H1 (cell line): ENCODE data around the gene IL12B. TPM values are rescaled to one million over a fixed set of nuclear protein-coding genes. Genes with fewer than 3 reads are reported as not detected.

Source experiments
- POU5F1 ChIP-seq: IDR thresholded peaks from 2 replicates; pipeline ENCODE4 v1.6.1; 2011; ENCODE audit warnings: low read depth, mild to moderate bottlenecking, low read length, moderate library complexity
- polyA plus RNA-seq, 7 experiments: library from polyadenylated mRNA; depleted of rRNA in 3 of 7; stranded (reverse) in 5 of 7; unstranded in 2 of 7; fragments of >200 nt in 5 of 7; fragments of 200-250 nt in 2 of 7; gene quantifications; 1 replicate in 5 of 7; 2 replicates in 1 of 7; 4 replicates in 1 of 7; pipeline versions ENCODE4 v1.2.1 to v1.2.3, GENCODE V29; 2011 to 2013; ENCODE audit warnings: missing spikeins in 2 of 7, mixed read lengths in 2 of 7
- total RNA-seq: library from RNA; stranded (reverse); fragmentation: NEBNext Ultra II Directional; extraction: Animal tissue kit (Norgen Biotek cat#: 25700); gene quantifications from 2 replicates; pipeline ENCODE4 v1.2.1, GENCODE V29; 2021
- TF ChIP-seq, protein P1 (sequence below), 3 experiments: IDR thresholded peaks; 1 replicate in 2 of 3; 2 replicates in 1 of 3; pipeline versions ENCODE4 v1.5.1 to v1.6.1; 2011; ENCODE audit warnings: low read length in 3 of 3, mild to moderate bottlenecking in 3 of 3, inconsistent platforms in 2 of 3, low read depth in 1 of 3, moderate library complexity in 1 of 3; ENCODE audit not compliant: insufficient read depth in 1 of 3; ENCODE audit errors: control extremely low read depth in 1 of 3
- TF ChIP-seq, protein P2 (sequence below): fragments of 300-600 bp; sonication (generic); IDR thresholded peaks from 2 replicates; pipeline ENCODE4 v1.7.1; 2012; ENCODE audit warnings: low read length, moderate library complexity, mild to moderate bottlenecking, inconsistent platforms; ENCODE audit not compliant: insufficient replicate concordance

IL12B gene
- total and polyA plus RNA-seq, 2 of the 8 experiments (the other 6 are each of a cell fraction or from before 2014, with no cell fraction given): not detected

DNA sequence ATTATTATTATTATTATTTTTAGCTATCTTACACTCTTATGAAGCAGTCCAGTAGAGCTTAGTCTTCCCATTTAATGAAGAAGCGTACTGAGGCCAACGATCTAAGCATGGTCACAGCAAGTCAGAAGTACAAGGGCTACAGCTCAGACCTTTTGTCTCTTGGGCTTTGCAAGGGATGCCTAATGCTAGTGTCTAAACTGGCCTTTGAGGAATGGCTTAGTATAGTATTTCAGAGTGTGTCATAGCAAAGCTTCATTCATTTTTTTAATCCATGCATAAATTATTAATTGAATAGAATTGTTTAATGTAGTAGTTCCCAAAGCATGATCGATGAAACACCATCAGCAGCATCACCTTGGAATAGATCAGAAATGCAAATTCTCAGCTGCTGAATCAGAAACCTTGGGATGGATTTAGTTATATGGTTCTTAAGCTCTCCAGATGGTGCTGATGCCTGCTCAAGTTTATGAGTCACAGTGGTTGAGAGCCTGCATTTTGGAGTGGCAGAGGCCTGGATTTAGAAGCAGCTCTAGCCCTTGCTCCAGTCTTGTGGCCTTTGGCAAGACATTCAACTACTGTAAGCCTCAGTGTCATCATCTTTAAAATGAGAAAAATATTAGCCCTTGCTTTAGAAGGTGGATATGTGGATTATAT is 6.1 kb downstream of the IL12B start (continued):
- TF ChIP-seq, protein P1, sequence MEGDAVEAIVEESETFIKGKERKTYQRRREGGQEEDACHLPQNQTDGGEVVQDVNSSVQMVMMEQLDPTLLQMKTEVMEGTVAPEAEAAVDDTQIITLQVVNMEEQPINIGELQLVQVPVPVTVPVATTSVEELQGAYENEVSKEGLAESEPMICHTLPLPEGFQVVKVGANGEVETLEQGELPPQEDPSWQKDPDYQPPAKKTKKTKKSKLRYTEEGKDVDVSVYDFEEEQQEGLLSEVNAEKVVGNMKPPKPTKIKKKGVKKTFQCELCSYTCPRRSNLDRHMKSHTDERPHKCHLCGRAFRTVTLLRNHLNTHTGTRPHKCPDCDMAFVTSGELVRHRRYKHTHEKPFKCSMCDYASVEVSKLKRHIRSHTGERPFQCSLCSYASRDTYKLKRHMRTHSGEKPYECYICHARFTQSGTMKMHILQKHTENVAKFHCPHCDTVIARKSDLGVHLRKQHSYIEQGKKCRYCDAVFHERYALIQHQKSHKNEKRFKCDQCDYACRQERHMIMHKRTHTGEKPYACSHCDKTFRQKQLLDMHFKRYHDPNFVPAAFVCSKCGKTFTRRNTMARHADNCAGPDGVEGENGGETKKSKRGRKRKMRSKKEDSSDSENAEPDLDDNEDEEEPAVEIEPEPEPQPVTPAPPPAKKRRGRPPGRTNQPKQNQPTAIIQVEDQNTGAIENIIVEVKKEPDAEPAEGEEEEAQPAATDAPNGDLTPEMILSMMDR (IDR thresholded peaks at IDR 0.05; ENCODE audit: control extremely low read depth in 1 of 3, insufficient read depth in 1 of 3, low read depth in 1 of 3, low read length in 3 of 3): no peak
- TF ChIP-seq POU5F1: no peak
- TF ChIP-seq, protein P2, sequence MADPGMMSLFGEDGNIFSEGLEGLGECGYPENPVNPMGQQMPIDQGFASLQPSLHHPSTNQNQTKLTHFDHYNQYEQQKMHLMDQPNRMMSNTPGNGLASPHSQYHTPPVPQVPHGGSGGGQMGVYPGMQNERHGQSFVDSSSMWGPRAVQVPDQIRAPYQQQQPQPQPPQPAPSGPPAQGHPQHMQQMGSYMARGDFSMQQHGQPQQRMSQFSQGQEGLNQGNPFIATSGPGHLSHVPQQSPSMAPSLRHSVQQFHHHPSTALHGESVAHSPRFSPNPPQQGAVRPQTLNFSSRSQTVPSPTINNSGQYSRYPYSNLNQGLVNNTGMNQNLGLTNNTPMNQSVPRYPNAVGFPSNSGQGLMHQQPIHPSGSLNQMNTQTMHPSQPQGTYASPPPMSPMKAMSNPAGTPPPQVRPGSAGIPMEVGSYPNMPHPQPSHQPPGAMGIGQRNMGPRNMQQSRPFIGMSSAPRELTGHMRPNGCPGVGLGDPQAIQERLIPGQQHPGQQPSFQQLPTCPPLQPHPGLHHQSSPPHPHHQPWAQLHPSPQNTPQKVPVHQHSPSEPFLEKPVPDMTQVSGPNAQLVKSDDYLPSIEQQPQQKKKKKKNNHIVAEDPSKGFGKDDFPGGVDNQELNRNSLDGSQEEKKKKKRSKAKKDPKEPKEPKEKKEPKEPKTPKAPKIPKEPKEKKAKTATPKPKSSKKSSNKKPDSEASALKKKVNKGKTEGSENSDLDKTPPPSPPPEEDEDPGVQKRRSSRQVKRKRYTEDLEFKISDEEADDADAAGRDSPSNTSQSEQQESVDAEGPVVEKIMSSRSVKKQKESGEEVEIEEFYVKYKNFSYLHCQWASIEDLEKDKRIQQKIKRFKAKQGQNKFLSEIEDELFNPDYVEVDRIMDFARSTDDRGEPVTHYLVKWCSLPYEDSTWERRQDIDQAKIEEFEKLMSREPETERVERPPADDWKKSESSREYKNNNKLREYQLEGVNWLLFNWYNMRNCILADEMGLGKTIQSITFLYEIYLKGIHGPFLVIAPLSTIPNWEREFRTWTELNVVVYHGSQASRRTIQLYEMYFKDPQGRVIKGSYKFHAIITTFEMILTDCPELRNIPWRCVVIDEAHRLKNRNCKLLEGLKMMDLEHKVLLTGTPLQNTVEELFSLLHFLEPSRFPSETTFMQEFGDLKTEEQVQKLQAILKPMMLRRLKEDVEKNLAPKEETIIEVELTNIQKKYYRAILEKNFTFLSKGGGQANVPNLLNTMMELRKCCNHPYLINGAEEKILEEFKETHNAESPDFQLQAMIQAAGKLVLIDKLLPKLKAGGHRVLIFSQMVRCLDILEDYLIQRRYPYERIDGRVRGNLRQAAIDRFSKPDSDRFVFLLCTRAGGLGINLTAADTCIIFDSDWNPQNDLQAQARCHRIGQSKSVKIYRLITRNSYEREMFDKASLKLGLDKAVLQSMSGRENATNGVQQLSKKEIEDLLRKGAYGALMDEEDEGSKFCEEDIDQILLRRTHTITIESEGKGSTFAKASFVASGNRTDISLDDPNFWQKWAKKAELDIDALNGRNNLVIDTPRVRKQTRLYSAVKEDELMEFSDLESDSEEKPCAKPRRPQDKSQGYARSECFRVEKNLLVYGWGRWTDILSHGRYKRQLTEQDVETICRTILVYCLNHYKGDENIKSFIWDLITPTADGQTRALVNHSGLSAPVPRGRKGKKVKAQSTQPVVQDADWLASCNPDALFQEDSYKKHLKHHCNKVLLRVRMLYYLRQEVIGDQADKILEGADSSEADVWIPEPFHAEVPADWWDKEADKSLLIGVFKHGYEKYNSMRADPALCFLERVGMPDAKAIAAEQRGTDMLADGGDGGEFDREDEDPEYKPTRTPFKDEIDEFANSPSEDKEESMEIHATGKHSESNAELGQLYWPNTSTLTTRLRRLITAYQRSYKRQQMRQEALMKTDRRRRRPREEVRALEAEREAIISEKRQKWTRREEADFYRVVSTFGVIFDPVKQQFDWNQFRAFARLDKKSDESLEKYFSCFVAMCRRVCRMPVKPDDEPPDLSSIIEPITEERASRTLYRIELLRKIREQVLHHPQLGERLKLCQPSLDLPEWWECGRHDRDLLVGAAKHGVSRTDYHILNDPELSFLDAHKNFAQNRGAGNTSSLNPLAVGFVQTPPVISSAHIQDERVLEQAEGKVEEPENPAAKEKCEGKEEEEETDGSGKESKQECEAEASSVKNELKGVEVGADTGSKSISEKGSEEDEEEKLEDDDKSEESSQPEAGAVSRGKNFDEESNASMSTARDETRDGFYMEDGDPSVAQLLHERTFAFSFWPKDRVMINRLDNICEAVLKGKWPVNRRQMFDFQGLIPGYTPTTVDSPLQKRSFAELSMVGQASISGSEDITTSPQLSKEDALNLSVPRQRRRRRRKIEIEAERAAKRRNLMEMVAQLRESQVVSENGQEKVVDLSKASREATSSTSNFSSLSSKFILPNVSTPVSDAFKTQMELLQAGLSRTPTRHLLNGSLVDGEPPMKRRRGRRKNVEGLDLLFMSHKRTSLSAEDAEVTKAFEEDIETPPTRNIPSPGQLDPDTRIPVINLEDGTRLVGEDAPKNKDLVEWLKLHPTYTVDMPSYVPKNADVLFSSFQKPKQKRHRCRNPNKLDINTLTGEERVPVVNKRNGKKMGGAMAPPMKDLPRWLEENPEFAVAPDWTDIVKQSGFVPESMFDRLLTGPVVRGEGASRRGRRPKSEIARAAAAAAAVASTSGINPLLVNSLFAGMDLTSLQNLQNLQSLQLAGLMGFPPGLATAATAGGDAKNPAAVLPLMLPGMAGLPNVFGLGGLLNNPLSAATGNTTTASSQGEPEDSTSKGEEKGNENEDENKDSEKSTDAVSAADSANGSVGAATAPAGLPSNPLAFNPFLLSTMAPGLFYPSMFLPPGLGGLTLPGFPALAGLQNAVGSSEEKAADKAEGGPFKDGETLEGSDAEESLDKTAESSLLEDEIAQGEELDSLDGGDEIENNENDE: no peak
